Measurements from ENCODE around the gene KRTAP10-12. TPM values are rescaled to one million over a fixed set of nuclear protein-coding genes. Genes with fewer than 3 reads are reported as not detected.

The KRTAP10-12 gene
- total RNA-seq, 2 donors from 2014 or later: not detected

DNA sequence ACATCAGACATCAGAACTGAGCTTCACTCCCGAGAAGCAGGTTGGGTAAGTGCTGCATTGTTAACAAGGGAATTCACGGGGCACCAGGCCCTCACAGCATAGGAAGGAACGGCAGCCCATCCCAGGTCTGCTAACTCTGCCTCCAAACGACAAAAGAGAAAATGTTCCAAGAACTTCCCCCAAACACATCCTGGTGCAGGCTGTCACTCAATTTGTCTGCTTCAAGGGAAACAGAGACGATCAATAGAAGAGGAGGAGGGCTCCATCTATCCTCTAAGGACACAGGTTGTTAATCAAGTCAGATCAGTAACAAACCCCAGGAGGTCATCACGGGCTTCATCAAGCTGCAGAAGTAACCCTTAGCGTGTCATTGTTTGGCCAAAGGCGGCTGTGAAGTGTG, 17.9 kb downstream of the KRTAP10-12 start:
- Mint-ChIP-seq H3K27ac (no peak overlapping the region), H3K4me3 (no peak overlapping the region), H3K36me3 (ENCODE audit: low read depth) (no peaks in the 10 kb centered on the region), H3K4me1 (peaks cover 32% of the 10 kb centered on the region), H3K9me3 (no peaks in the 10 kb centered on the region), H3K27me3 (ENCODE audit: insufficient read depth) (peaks cover 47% of the 10 kb centered on the region)
- no peak for TF ChIP-seq CTCF (conservative IDR thresholded peaks at IDR 0.05)
- 41 to 54% methylated on average over 4 to 8 of the region's 8 CpGs for WGBS, 2 experiments (ENCODE audit: insufficient coverage in 1 of 2, insufficient read length in 1 of 2)
- H3K4me3 ChIP-seq (ENCODE audit: low read length): no peak overlapping the region
- H3K27ac ChIP-seq (ENCODE audit: low read depth, low read length): no peak overlapping the region
- DNase-seq: peak; percentile 51
- no peak overlapping the region for H3K9ac ChIP-seq (ENCODE audit: extremely low read depth, low read length, poor library complexity, severe bottlenecking)
- no peaks in the 10 kb centered on the region for H3K9me3 ChIP-seq (ENCODE audit: control insufficient read depth, low read length)
- no peaks in the 10 kb centered on the region for H3K36me3 ChIP-seq (ENCODE audit: control insufficient read depth, insufficient read depth, low read length)
- H3K4me1 ChIP-seq (ENCODE audit: control insufficient read depth, insufficient read depth, low read length): peaks cover 7% of the 10 kb centered on the region
- peaks cover 40% of the 10 kb centered on the region for H3K27me3 ChIP-seq (ENCODE audit: control insufficient read depth, insufficient read depth, low read length, poor library complexity, severe bottlenecking)

- no peaks in the 10 kb centered on the region for H3K9me3 Mint-ChIP-seq
- no peak for TF ChIP-seq CTCF (conservative IDR thresholded peaks at IDR 0.05)
- peaks cover 20% of the 10 kb centered on the region for H3K4me1 Mint-ChIP-seq
- no peaks in the 10 kb centered on the region for H3K9me3 ChIP-seq (ENCODE audit: control insufficient read depth, low read length)
- peaks cover 20% of the 10 kb centered on the region for H3K27me3 ChIP-seq (ENCODE audit: control insufficient read depth, insufficient read depth, low read length, poor library complexity, severe bottlenecking)
- DNase-seq: no peak
- peaks cover 29% of the 10 kb centered on the region for H3K27me3 Mint-ChIP-seq (ENCODE audit: insufficient read depth)
- H3K36me3 Mint-ChIP-seq (ENCODE audit: low read depth): no peaks in the 10 kb centered on the region
- H3K4me1 ChIP-seq (ENCODE audit: control insufficient read depth, insufficient read depth, low read length): peaks cover 5% of the 10 kb centered on the region
- no peaks in the 10 kb centered on the region for H3K36me3 ChIP-seq (ENCODE audit: control insufficient read depth, insufficient read depth, low read length)
- H3K27ac Mint-ChIP-seq: no peak overlapping the region
- no peak overlapping the region for H3K9ac ChIP-seq (ENCODE audit: extremely low read depth, low read length, poor library complexity, severe bottlenecking)
- H3K4me3 Mint-ChIP-seq: no peak overlapping the region
- no peak overlapping the region for H3K27ac ChIP-seq (ENCODE audit: low read depth, low read length)
- no peak overlapping the region for H3K4me3 ChIP-seq (ENCODE audit: low read length)
Observed at GRCh38 chr21:44716984-44717383, 20.0 kb downstream of the KRTAP10-12 start.

- Histone ChIP-seq H3K4me1 (ENCODE audit: control insufficient read depth, insufficient read depth, low read length) (no peaks in the 10 kb centered on the region), H3K9ac (ENCODE audit: extremely low read depth, low read length, poor library complexity, severe bottlenecking) (no peak overlapping the region), H3K27me3 (ENCODE audit: control insufficient read depth, insufficient read depth, low read length, poor library complexity, severe bottlenecking) (peaks cover 10% of the 10 kb centered on the region), H3K36me3 (ENCODE audit: control insufficient read depth, insufficient read depth, low read length) (no peaks in the 10 kb centered on the region), H3K4me3 (ENCODE audit: low read length) (no peak overlapping the region), H3K9me3 (ENCODE audit: control insufficient read depth, low read length) (no peaks in the 10 kb centered on the region), H3K27ac (ENCODE audit: low read depth, low read length) (no peak overlapping the region)
- Mint-ChIP-seq H3K4me1 (peaks cover 20% of the 10 kb centered on the region), H3K27me3 (ENCODE audit: insufficient read depth) (peaks cover 26% of the 10 kb centered on the region), H3K27ac (no peak overlapping the region), H3K4me3 (no peak overlapping the region), H3K36me3 (ENCODE audit: low read depth) (no peaks in the 10 kb centered on the region), H3K9me3 (no peaks in the 10 kb centered on the region)
- WGBS, 2 experiments (ENCODE audit: insufficient coverage in 1 of 2, insufficient read length in 1 of 2): 70 to 75% methylated on average over 2 of the region's 2 CpGs
- no peak for TF ChIP-seq CTCF (conservative IDR thresholded peaks at IDR 0.05)
- no peak for DNase-seq
Observed at GRCh38 chr21:44718093-44718492, 21.1 kb downstream of the KRTAP10-12 start.
